HG03565 (cell line): Measurements from ENCODE around the gene NPDC1.

Source experiments
- ATAC-seq: cut with Tn5 transposase; IDR thresholded peaks from one replicate; pipeline ENCODE4 v1.9.1; 2021; ENCODE audit warnings: mild to moderate bottlenecking, moderate library complexity; ENCODE audit not compliant: unreplicated experiment

The NPDC1 gene

GRCh38 chr9:137046088-137046787, at the start of gene NPDC1:
TSS of gene NPDC1 (minus strand) at chr9:137046177. CDS start at chr9:137045989, 188 bp downstream.
- no peak for ATAC-seq

GRCh38 chr9:137089232-137089947, 43.4 kb upstream of the NPDC1 start:
- no peak for ATAC-seq

- ATAC-seq = no peak
Observed at GRCh38 chr9:137088121-137088520, 42.1 kb upstream of the NPDC1 start.

- no peak for ATAC-seq
Observed at GRCh38 chr9:137087409-137087925, 41.5 kb upstream of the NPDC1 start.

GRCh38 chr9:137086531-137087408, 40.8 kb upstream of the NPDC1 start, which contains the start of gene MAN1B1:
TSS of gene MAN1B1 (plus strand) at chr9:137086985. CDS start at chr9:137087000, 15 bp downstream.
- ATAC-seq = peak; percentile 74

- ATAC-seq = peak; percentile 2
Observed at GRCh38 chr9:137085920-137086530, 40.0 kb upstream of the NPDC1 start.

GRCh38 chr9:137084526-137084925, 38.5 kb upstream of the NPDC1 start:
- no peak for ATAC-seq

- ATAC-seq = no peak
Observed at GRCh38 chr9:137083394-137084004, 37.5 kb upstream of the NPDC1 start.

GRCh38 chr9:137082925-137083290, 36.9 kb upstream of the NPDC1 start:
- no peak for ATAC-seq

GRCh38 chr9:137082222-137082924, 36.4 kb upstream of the NPDC1 start:
- ATAC-seq = no peak

GRCh38 chr9:137080260-137081122, 34.5 kb upstream of the NPDC1 start:
- ATAC-seq = no peak

- ATAC-seq = no peak
Observed at GRCh38 chr9:137079401-137079787, 33.4 kb upstream of the NPDC1 start.

- no peak for ATAC-seq
Observed at GRCh38 chr9:137078701-137079400, 32.9 kb upstream of the NPDC1 start.

- ATAC-seq = peak; percentile 12
Observed at GRCh38 chr9:137077758-137078693, 32.0 kb upstream of the NPDC1 start.

GRCh38 chr9:137077010-137077747, 31.2 kb upstream of the NPDC1 start, which contains the start of gene UAP1L1:
TSS of gene UAP1L1 (plus strand) at chr9:137077517. CDS start at chr9:137077533, 16 bp downstream.
- ATAC-seq = peak; percentile 44

- ATAC-seq = no peak
Observed at GRCh38 chr9:137076636-137077009, 30.6 kb upstream of the NPDC1 start.
